Esophagus squamous epithelium (tissue), 5 donors: ENCODE measurements around the gene TFF2. TPM values are rescaled to one million over a fixed set of nuclear protein-coding genes. Genes with fewer than 3 reads are reported as not detected.

ENCODE experiments used
- DNase-seq: peaks from one replicate; lab custom pipeline; 2025; lab: John Stamatoyannopoulos, UW
- H3K27ac ChIP-seq, 4 donors: fragments of 200-600 bp; sonication (generic); one replicate each; pipeline ENCODE4 v1.5.1; 2016 to 2019; ENCODE audit warnings: mild to moderate bottlenecking in 1 of 4
- H3K27me3 ChIP-seq, 4 donors: fragments of 200-600 bp; sonication (generic); 1 replicate in 3 of 4; 2 replicates in 1 of 4; pipeline versions ENCODE4 v1.5.1 to v1.6.0; 2017 to 2021; ENCODE audit warnings: antibody characterized with exemption in 1 of 4
- H3K36me3 ChIP-seq, 3 donors: fragments of 200-600 bp; sonication (generic); one replicate each; pipeline ENCODE4 v1.5.1; 2016 to 2019
- H3K4me1 ChIP-seq, 3 donors: fragments of 200-600 bp; sonication (generic); one replicate each; pipeline ENCODE4 v1.5.1; 2017 to 2019
- H3K4me3 ChIP-seq, 4 donors: fragments of 200-600 bp; sonication (generic); 1 replicate in 3 of 4; 2 replicates in 1 of 4; pipeline ENCODE4 v1.5.1; 2016 to 2019; ENCODE audit warnings: mild to moderate bottlenecking in 2 of 4, moderate library complexity in 1 of 4
- H3K9me3 ChIP-seq, 3 donors: fragments of 200-600 bp; sonication (generic); one replicate each; pipeline ENCODE4 v1.5.1; 2016 to 2019
- POLR2A ChIP-seq, 4 donors: fragments of 450-650 bp; IDR thresholded peaks; one replicate each; pipeline ENCODE4 v1.6.1; 2017; ENCODE audit warnings: antibody characterized with exemption in 4 of 4, mild to moderate bottlenecking in 4 of 4, moderate library complexity in 3 of 4
- WGBS, 2 donors: methylation state at CpG; one replicate each; pipeline ENCODE4 v1.1.5; 2018; 5-methylcytosine and 5-hydroxymethylcytosine counted together
- intact Hi-C: fragments of 100-400 bp; cut with DNase I; formaldehyde crosslinking; loops from one replicate; pipeline ENCODE4 v1.15.0; 2022
- total RNA-seq, 4 donors: library from RNA; depleted of rRNA; stranded (reverse); fragments of >200 nt; gene quantifications; one replicate each; pipeline ENCODE4 v1.1.0, GENCODE V29; 2016
- TF ChIP-seq, protein P1 (sequence below), 6 experiments: fragments of 450-650 bp in 4 of 6; fragments of 200-600 bp in 2 of 6; sonication (generic) in 2 of 6; IDR thresholded peaks; one replicate each; pipeline ENCODE4 v1.5.1; 2016 to 2019; ENCODE audit warnings: antibody characterized with exemption in 6 of 6, mild to moderate bottlenecking in 4 of 6, moderate library complexity in 4 of 6
- donor health status: DM: yes; HTN: yes; CAD: no.

TFF2 gene
- total RNA-seq, 4 donors from 2014 or later: 1.7 TPM; not detected in 3

GRCh38 chr21:42374457-42374856 is 23.7 kb upstream of the TFF2 start:
- Histone ChIP-seq H3K27ac (no peak overlapping the region), H3K4me3 (no peak overlapping the region), H3K27me3 (peaks cover 0 to 66% (median 0%) of the 10 kb centered on the region in 4 donors), H3K4me1 (peaks cover 0 to 8% (median 0%) of the 10 kb centered on the region in 3 donors), H3K36me3 (no peaks in the 10 kb centered on the region), H3K9me3 (no peaks in the 10 kb centered on the region)
- TF ChIP-seq POLR2A (IDR thresholded peaks at IDR 0.05): no peak
- TF ChIP-seq, protein P1, sequence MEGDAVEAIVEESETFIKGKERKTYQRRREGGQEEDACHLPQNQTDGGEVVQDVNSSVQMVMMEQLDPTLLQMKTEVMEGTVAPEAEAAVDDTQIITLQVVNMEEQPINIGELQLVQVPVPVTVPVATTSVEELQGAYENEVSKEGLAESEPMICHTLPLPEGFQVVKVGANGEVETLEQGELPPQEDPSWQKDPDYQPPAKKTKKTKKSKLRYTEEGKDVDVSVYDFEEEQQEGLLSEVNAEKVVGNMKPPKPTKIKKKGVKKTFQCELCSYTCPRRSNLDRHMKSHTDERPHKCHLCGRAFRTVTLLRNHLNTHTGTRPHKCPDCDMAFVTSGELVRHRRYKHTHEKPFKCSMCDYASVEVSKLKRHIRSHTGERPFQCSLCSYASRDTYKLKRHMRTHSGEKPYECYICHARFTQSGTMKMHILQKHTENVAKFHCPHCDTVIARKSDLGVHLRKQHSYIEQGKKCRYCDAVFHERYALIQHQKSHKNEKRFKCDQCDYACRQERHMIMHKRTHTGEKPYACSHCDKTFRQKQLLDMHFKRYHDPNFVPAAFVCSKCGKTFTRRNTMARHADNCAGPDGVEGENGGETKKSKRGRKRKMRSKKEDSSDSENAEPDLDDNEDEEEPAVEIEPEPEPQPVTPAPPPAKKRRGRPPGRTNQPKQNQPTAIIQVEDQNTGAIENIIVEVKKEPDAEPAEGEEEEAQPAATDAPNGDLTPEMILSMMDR (IDR thresholded peaks at IDR 0.05): no peak
- intact Hi-C loops: no loop called here
- DNase-seq: no peak
- 38 to 43% methylated on average over 7 of the region's 7 CpGs for WGBS, 2 donors

DNA sequence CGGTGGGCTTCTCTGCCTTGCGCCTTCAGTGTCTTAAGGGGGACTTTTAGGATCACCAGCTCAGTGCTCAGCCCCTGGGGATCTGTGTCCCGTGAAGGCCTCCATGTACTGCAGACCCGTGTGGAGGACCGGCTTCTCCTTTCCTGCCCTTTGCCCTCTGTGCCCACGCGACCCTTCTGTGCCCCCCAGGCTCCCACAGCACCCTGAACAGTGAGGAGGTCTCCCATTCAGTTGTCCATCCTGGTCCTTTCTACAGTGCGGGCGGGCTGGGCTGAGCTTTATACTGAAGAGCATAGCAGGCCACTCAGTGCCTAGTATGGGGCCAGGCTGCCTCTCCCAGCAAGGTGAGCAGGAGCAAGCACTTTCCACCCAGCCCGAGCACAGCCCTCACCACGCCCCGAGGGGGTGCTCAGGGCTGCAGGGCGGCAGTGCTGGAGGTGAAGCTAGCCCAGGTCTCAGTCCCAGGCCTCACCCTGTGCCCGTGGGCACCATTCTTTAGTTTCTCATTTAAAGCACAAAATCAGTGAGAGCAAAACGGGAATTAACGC is 23.2 kb upstream of the TFF2 start:
- intact Hi-C loops: no loop called here
- peaks cover 0 to 69% (median 0%) of the 10 kb centered on the region in 4 donors for H3K27me3 ChIP-seq
- no peak overlapping the region for H3K27ac ChIP-seq
- no peak for DNase-seq
- no peak overlapping the region for H3K4me3 ChIP-seq
- WGBS, 2 donors: 10 to 71% methylated on average over 3 to 7 of the region's 16 CpGs
- TF ChIP-seq, protein P1 (IDR thresholded peaks at IDR 0.05): no peak
- no peak for TF ChIP-seq POLR2A (IDR thresholded peaks at IDR 0.05)
- H3K4me1 ChIP-seq: peaks cover 0 to 8% (median 0%) of the 10 kb centered on the region in 3 donors
- H3K9me3 ChIP-seq: no peaks in the 10 kb centered on the region
- no peaks in the 10 kb centered on the region for H3K36me3 ChIP-seq

DNA sequence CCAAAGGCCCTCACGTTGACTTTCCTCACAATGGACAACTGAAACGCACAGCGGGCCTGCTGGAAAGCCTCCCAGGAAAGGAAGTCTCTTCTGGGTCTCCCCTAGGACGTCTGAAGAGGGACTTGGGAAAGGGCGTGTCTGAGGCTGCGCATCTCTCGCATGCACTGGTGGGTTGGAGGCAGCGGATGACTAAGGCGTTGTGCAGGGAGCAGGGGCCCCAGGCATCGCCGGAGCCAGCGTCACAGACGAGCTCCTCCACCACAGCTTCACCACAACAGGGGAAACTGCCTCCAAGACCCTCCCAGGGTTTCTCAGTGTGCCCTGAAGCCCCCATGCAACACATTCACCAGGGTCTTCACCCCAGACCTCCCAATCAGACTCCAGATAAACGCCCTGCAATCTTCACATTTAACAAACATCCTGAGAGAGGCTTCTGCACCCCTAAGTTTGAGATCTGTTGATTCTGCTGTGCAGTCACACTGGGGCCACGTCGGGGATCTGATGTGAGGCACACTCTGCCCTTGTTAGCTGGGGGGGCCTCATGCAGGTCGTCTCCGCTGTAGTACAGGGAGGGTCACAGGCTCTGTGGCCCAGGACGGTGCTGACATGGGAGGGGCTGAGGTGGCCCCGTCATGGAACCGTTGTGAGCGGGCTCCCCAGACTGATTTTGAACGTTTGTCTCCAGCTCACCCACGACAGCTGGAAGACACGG is 22.6 kb upstream of the TFF2 start:
- H3K27ac ChIP-seq: no peak overlapping the region
- no peaks in the 10 kb centered on the region for H3K36me3 ChIP-seq
- WGBS, 2 donors: 80 to 100% methylated on average over 1 to 3 of the region's 25 CpGs
- H3K4me1 ChIP-seq: peaks cover 0 to 10% (median 0%) of the 10 kb centered on the region in 3 donors
- no peaks in the 10 kb centered on the region for H3K9me3 ChIP-seq
- H3K27me3 ChIP-seq: peaks cover 0 to 69% (median 0%) of the 10 kb centered on the region in 4 donors
- DNase-seq: no peak
- H3K4me3 ChIP-seq: no peak overlapping the region
- TF ChIP-seq POLR2A (IDR thresholded peaks at IDR 0.05): no peak
- TF ChIP-seq, protein P1 (IDR thresholded peaks at IDR 0.05): no peak
- intact Hi-C loops: no loop called here

- Histone ChIP-seq H3K27ac (no peak overlapping the region), H3K36me3 (no peaks in the 10 kb centered on the region), H3K4me3 (no peak overlapping the region), H3K4me1 (peaks cover 0 to 20% (median 0%) of the 10 kb centered on the region in 3 donors), H3K9me3 (no peaks in the 10 kb centered on the region), H3K27me3 (peaks cover 0 to 52% (median 0%) of the 10 kb centered on the region in 4 donors)
- TF ChIP-seq, protein P1 (IDR thresholded peaks at IDR 0.05): no peak
- TF ChIP-seq POLR2A (IDR thresholded peaks at IDR 0.05): no peak
- 75 to 81% methylated on average over 18 of the region's 18 CpGs for WGBS, 2 donors
- intact Hi-C loops: no loop called here
- no peak for DNase-seq
These were observed 20.3 kb upstream of the TFF2 start for GRCh38 chr21:42370894-42371654.
